HepG2 (cell line): ENCODE data around the gene WFDC10A.

ENCODE experiments used
- ARHGAP35 ChIP-seq: sonication (generic); formaldehyde crosslinking; IDR thresholded peaks from 2 replicates; pipeline ENCODE4 v1.9.0; 2022; ENCODE audit warnings: mild to moderate bottlenecking, inconsistent platforms, moderate library complexity, missing genetic modification reagents, borderline replicate concordance
- CBX5 ChIP-seq: sonication (generic); formaldehyde crosslinking; IDR thresholded peaks from 2 replicates; pipeline ENCODE4 v1.4.0; 2020; ENCODE audit warnings: missing genetic modification reagents, borderline replicate concordance
- JUND ChIP-seq: sonication (generic); formaldehyde crosslinking; IDR thresholded peaks from 2 replicates; pipeline ENCODE4 v1.8.0; 2022; ENCODE audit warnings: mild to moderate bottlenecking, missing genetic modification reagents
- SRSF1 ChIP-seq: fragments of 200-400 bp; formaldehyde crosslinking; optimal IDR thresholded peaks from 2 replicates; pipeline ENCODE3; 2017; ENCODE audit warnings: mild to moderate bottlenecking, low read depth, low read length, moderate library complexity
- TARDBP ChIP-seq: sonication (generic); formaldehyde crosslinking; IDR thresholded peaks from 2 replicates; pipeline ENCODE4 v1.8.0; 2022; ENCODE audit warnings: mild to moderate bottlenecking, missing genetic modification reagents
- TCF12 ChIP-seq, 2 experiments: fragments of 450-650 bp in 1 of 2; sonication (generic) in 1 of 2; formaldehyde crosslinking in 1 of 2; IDR thresholded peaks; 2 replicates each; pipeline versions ENCODE4 v1.6.1 to v1.8.0; 2017 to 2022; ENCODE audit warnings: antibody characterized with exemption in 1 of 2, mild to moderate bottlenecking in 1 of 2, missing genetic modification reagents in 1 of 2, moderate library complexity in 1 of 2
- ZC3H13 ChIP-seq: sonication (generic); formaldehyde crosslinking; IDR thresholded peaks from 2 replicates; pipeline ENCODE4 v1.8.1; 2023; ENCODE audit warnings: mild to moderate bottlenecking, missing genetic modification reagents, moderate library complexity
- ZNF253 ChIP-seq: sonication (generic); formaldehyde crosslinking; IDR thresholded peaks from 2 replicates; pipeline ENCODE4 v1.8.0; 2022; ENCODE audit warnings: mild to moderate bottlenecking, missing genetic modification reagents, borderline replicate concordance
- ZNF296 ChIP-seq: sonication (generic); formaldehyde crosslinking; conservative IDR thresholded peaks from 2 replicates; pipeline ENCODE4 v1.5.0; 2020; ENCODE audit warnings: mild to moderate bottlenecking, missing genetic modification reagents
- TF ChIP-seq, protein P1 (sequence below), 2 experiments: sonication (generic) in 1 of 2; formaldehyde crosslinking in 1 of 2; IDR thresholded peaks; 2 replicates each; pipeline versions ENCODE4 v1.5.1 to v1.6.1; 2011 to 2020; ENCODE audit warnings: borderline replicate concordance in 1 of 2, low read depth in 1 of 2, low read length in 1 of 2, mild to moderate bottlenecking in 1 of 2, missing genetic modification reagents in 1 of 2, moderate library complexity in 1 of 2

DNA sequence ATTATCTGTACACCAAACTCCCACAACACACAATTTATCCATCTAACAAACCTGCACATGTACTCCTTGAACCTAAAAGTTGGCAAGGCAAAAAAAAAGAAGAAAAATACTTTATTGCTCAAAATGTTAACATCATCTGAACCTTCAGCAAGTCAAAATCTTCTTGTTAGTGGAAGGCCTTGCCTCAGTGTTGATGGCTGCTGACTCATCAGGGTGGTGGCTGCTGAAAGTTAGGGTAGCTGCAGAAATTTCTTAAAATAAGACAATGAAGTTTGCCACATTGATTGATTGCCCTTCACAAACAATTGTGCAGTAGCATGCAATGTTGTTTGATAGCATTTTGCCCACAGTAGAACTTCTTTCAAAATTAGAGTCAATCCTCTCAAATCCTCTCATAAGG, 43.2 kb downstream of the WFDC10A start:
- TF ChIP-seq ZNF296 (CRISPR knock-in tag) (no peak), JUND (no peak), ARHGAP35 (no peak), CBX5 (CRISPR knock-in tag) (no peak), TARDBP (CRISPR knock-in tag) (no peak), ZNF253 (no peak), ZC3H13 (no peak), TCF12 (IDR thresholded peaks at IDR 0.05) (no peak), TCF12 (CRISPR knock-in tag; IDR thresholded peaks at IDR 0.05) (no peak), SRSF1 (no peak)
- TF ChIP-seq, protein P1, sequence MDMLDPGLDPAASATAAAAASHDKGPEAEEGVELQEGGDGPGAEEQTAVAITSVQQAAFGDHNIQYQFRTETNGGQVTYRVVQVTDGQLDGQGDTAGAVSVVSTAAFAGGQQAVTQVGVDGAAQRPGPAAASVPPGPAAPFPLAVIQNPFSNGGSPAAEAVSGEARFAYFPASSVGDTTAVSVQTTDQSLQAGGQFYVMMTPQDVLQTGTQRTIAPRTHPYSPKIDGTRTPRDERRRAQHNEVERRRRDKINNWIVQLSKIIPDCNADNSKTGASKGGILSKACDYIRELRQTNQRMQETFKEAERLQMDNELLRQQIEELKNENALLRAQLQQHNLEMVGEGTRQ (IDR thresholded peaks at IDR 0.05; ENCODE audit: low read depth, low read length): no peak
- TF ChIP-seq, protein P1 (CRISPR knock-in tag; IDR thresholded peaks at IDR 0.05; ENCODE audit: borderline replicate concordance): no peak
